ENCODE data around the gene MMAB.

DNA sequence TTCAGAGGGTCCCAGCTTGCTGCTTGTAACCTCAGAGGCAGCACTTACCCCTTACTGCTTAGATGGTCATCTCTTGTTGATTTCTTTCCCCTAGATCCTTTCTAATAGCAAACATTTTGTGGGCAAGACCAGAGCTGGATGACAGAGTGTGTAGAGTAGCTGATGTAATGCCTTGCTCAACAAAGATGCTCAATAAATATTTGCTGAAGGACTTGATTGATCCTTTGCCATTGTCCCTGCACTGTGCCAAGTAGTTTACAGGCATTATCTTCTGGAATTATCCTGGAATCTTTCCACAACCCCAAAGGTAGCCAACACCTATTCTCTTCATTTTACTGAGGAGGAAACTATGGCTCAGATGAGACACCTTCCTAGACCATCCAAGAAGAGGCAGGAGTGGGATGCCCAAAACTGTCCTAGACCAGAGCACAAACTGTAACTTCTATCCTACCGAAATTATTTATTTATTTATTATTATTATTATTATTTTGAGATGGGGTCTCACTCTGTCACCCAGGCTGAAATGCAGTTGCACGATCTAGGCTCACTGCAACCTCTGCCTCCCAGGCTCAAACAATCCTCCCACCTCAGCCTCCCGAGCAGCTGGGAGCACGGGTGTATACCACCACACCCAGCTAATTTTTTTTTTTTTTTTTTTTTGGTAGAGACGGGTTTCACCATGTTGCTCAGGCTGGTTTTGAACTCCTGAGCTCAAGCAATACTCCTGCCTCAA lies 1.4 kb downstream of the MMAB start:
- no peak for TF ChIP-seq CTCF (IDR thresholded peaks at IDR 0.05; ENCODE audit: low read depth, low read length)
- no peak for TF ChIP-seq EZH2phosphoT487 (IDR thresholded peaks at IDR 0.05; ENCODE audit: low read depth)

All from OCI-LY3 (cell line).